ENCODE results near the gene ADAMTSL2.

The ADAMTSL2 gene

DNA sequence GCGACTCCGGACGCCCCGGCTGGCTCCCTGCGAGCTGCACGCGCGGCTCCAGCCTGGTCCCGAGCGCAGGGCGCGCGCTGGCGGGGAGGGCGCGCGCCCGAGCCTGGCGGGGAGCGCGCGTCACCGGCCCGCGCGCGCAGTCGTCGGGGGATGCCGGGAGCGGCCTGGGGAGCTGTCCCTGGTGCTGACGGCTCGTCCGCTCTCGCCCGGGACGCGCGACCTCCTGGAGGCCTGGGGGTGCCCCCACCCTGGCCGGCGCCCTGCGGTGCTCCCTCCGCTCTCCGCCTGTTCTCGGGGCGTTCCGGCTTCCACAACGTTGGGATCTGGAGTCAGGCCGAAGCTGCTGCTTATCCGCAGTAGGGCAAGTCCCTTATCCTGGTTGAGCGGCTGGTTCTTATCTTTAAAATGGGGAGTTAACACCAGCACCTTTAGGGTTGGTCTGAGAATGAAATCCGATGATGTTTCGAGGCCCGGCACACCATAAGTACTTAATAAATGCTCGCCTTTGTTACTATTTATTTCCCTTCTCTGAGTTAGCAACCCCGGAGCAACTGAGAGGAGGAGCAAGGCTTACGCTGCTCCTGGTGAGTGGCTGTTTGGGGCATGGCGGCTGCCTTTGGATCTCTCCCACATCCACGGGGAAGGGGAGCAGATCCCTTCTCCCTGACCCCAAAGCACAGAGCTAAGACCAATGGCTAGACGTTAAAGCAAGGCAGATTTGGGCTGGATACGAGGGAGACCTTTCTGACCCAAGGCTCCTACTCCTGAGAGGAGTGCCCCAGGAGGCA, 75.0 kb downstream of the ADAMTSL2 start, which contains the start of gene FAM163B:
Gene FAM163B, minus strand, starts transcription at position 79 of the 788 bp plus-strand sequence. CDS start 29,166 bp downstream, outside the sequence.
- DNase-seq = peak; percentile 82

DNA sequence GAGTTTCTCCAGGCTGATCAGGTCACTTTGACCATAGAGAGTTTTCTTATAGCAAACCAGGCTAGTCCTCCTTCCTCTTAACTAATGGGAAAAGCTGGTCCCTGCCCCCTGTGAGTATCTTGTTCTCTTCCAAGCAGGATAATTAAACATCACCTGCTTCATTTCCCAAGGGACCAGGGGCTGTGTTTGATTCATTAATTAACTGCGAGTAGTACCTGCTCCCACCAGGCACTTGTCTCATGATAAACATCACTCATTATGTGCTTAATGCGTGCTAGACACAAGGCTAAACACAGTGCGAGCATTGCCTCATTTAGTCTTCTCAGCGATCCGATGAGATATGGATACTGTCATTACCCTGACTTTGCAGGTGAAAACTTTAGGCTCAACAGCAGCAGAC, 76.3 kb downstream of the ADAMTSL2 start:
- DNase-seq = no peak

- no peak for DNase-seq
Observed at GRCh38 chr9:133612051-133612450, 77.5 kb downstream of the ADAMTSL2 start.

DNA sequence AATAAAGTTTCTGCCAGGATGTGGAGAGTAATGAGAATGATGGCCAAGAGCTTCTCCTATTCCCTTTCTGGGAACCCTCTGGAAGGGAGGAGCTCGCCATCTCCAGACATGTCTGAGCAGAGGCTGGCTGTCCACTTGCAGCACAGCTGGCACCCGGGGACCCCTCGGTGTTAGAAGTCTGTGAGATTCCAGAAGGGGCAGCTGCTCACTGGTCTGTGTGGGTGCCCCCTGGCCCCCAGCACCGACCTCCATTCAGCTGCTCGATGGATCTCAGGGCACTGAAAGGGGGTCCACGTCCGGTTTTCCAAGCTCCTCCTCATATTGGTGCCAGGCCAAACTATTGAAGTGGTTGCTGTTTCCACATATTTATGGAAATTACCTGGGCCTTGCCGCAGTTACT, 78.3 kb downstream of the ADAMTSL2 start:
- no peak for DNase-seq

- no peak for DNase-seq
Observed at GRCh38 chr9:133613432-133613831, 78.9 kb downstream of the ADAMTSL2 start.

- DNase-seq = no peak
Observed at GRCh38 chr9:133614056-133614455, 79.6 kb downstream of the ADAMTSL2 start.

- DNase-seq = no peak
Observed at GRCh38 chr9:133614678-133615077, 80.2 kb downstream of the ADAMTSL2 start.

GRCh38 chr9:133615186-133615585, 80.7 kb downstream of the ADAMTSL2 start:
- no peak for DNase-seq

- no peak for DNase-seq
Observed at GRCh38 chr9:133615606-133616188, 81.2 kb downstream of the ADAMTSL2 start.

- no peak for DNase-seq
Observed at GRCh38 chr9:133616643-133617405, 82.3 kb downstream of the ADAMTSL2 start.

GRCh38 chr9:133618726-133619125, 84.2 kb downstream of the ADAMTSL2 start:
- DNase-seq = no peak

DNA sequence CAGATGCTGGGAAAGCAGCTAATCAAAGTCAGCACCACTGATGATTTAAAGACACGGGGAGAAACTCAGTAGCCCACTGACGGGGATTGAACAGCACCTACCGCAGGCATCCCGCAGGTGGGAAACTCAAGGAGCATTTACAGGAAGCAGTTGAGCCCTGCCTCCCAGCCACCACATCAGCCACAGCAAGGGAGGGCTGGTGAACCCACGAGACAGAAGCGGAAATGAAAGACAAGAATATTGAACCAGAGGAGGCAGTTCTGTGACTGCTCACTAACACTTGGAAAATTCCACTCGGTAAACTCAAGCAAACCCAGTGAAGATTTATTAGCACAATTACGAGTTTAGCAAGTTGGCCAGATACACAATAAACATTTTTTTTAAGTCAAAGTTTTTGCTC, 85.3 kb downstream of the ADAMTSL2 start:
- no peak for DNase-seq

- DNase-seq = no peak
Observed at GRCh38 chr9:133621725-133622267, 87.3 kb downstream of the ADAMTSL2 start.

DNA sequence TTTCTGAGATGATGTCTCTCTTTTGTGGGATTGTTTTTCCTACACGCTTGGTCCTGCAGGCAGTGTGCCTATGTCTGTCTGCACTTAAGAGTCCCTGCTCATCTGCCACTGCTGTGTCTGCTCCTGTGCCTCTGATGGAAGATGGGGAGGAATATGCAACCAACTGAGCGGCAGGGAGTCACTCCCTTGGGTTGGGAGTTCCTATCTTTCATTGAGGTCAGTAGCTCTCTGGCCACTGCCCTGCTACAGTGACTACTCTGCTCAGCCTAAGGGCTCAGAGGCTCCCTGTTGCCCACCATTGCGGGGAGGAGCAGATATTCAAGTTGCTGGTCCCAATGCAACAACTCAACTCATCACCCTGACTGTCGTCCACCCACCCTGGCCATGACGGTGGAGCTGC, 88.1 kb downstream of the ADAMTSL2 start:
- no peak for DNase-seq
